Measurements from ENCODE around the gene VASH1.

VASH1 gene

DNA sequence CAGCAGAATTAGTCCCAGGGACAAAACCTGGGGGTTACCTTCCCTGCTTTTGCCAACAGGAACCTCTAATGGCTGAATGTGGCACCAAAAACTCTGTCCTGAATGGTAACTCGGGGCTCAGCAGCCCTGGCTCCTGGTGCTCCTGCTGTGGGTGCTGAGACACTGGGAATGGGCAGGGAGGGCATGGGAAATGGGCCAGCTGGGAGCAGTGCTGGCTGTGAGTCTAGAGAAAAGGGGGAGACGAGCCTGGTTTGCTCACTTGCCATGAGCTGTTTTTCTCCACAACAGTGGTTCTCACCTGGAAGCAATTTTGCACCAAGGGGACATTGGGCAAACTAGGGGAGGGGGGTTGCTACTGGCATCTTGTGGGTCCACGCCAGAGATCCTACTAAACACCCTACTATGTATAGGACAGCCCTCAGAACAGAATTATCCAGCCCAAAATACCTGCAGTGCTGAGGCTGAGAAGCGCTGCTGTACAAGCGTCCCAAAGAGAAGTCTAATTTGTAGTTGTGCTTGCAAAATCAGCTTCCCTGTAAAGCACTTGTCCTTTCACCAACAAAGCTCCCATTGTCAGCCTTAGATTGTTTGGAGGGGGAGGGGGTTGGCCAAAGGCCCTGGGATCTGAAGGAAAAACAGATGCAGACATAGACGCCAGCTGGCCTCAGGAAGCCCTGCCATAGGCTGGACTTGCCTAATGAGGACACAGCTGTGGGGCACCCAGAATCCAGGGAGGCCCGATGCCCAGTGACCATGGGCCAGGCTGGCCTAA is 68.6 kb downstream of the VASH1 start:
- no peak overlapping the region for H2AFZ ChIP-seq
- H3K4me2 ChIP-seq (ENCODE audit: low read length): no peak overlapping the region
- no peaks in the 10 kb centered on the region for H3K9me3 ChIP-seq (ENCODE audit: control insufficient read depth, low read length)
- no peaks in the 10 kb centered on the region for H3K36me3 ChIP-seq (ENCODE audit: control insufficient read depth, insufficient read depth, low read length)
- no peak overlapping the region for H3K9ac ChIP-seq
- H3K27ac ChIP-seq: no peak overlapping the region
- no peaks in the 10 kb centered on the region for H3K27me3 ChIP-seq (ENCODE audit: control insufficient read depth, insufficient read depth, low read length)
- no peaks in the 10 kb centered on the region for H3K79me2 ChIP-seq
- H3K4me3 ChIP-seq (ENCODE audit: low read depth, low read length): no peak overlapping the region
- TF ChIP-seq, protein P1, sequence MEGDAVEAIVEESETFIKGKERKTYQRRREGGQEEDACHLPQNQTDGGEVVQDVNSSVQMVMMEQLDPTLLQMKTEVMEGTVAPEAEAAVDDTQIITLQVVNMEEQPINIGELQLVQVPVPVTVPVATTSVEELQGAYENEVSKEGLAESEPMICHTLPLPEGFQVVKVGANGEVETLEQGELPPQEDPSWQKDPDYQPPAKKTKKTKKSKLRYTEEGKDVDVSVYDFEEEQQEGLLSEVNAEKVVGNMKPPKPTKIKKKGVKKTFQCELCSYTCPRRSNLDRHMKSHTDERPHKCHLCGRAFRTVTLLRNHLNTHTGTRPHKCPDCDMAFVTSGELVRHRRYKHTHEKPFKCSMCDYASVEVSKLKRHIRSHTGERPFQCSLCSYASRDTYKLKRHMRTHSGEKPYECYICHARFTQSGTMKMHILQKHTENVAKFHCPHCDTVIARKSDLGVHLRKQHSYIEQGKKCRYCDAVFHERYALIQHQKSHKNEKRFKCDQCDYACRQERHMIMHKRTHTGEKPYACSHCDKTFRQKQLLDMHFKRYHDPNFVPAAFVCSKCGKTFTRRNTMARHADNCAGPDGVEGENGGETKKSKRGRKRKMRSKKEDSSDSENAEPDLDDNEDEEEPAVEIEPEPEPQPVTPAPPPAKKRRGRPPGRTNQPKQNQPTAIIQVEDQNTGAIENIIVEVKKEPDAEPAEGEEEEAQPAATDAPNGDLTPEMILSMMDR (IDR thresholded peaks at IDR 0.05): no peak
- H3K4me1 ChIP-seq: no peaks in the 10 kb centered on the region

DNA sequence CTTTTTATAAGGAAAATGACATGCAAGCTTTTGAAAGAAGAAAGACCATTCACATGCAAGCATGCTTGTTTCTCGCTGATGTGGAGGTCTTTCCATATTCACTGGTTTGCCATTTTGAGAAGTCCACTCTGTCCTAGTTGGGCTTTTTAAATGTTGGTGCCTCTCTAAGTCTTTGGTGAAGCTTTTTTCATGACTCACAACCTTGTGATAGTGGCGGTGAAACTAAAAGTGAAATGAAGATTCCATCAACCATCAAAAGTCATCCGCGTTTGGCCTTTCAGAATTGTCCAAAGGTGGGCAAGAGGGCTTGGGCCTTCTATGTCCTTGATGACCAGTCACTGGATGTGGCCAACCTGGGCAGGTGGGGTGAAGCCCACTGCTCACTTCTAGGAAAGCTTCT is 69.3 kb downstream of the VASH1 start:
- Histone ChIP-seq H2AFZ (no peak overlapping the region), H3K36me3 (ENCODE audit: control insufficient read depth, insufficient read depth, low read length) (no peaks in the 10 kb centered on the region), H3K4me2 (ENCODE audit: low read length) (no peak overlapping the region), H3K79me2 (no peaks in the 10 kb centered on the region), H3K9me3 (ENCODE audit: control insufficient read depth, low read length) (no peaks in the 10 kb centered on the region), H3K4me1 (no peaks in the 10 kb centered on the region), H3K27ac (no peak overlapping the region), H3K27me3 (ENCODE audit: control insufficient read depth, insufficient read depth, low read length) (no peaks in the 10 kb centered on the region), H3K4me3 (ENCODE audit: low read depth, low read length) (no peak overlapping the region), H3K9ac (no peak overlapping the region)
- TF ChIP-seq, protein P1 (IDR thresholded peaks at IDR 0.05): no peak

DNA sequence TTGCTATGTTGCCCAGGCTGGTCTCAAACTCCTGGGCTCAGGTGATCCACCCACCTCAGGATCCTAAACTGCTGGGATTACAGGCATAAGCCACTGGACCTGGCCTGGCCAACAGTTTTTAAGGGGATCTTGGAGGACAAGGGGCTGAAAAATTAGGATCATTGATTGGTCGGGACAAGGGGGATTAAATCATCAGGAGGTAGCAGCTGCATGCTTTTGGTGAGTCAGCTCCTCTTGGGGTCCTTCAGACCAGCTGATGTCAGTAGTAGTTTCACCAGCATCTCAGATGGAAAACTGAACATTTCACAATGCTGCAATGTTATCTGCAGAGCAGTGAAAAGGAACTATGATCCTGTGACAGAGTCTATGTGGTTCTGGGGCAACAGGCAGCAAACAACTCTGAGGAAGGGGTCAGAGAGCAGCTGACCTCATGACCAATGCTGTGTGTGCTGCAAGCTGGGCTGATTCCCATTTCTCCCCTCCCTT is 71.3 kb downstream of the VASH1 start:
- Histone ChIP-seq H3K9ac (no peak overlapping the region), H3K27me3 (ENCODE audit: control insufficient read depth, insufficient read depth, low read length) (no peaks in the 10 kb centered on the region), H3K4me3 (ENCODE audit: low read depth, low read length) (no peak overlapping the region), H3K36me3 (ENCODE audit: control insufficient read depth, insufficient read depth, low read length) (no peaks in the 10 kb centered on the region), H3K79me2 (no peaks in the 10 kb centered on the region), H3K4me1 (no peaks in the 10 kb centered on the region), H2AFZ (no peak overlapping the region), H3K4me2 (ENCODE audit: low read length) (no peak overlapping the region), H3K9me3 (ENCODE audit: control insufficient read depth, low read length) (no peaks in the 10 kb centered on the region), H3K27ac (no peak overlapping the region)
- TF ChIP-seq, protein P1 (IDR thresholded peaks at IDR 0.05): no peak

Data from parathyroid adenoma (tissue), 2 donors.